Measurements from ENCODE around the gene XRCC3.

Gene XRCC3

DNA sequence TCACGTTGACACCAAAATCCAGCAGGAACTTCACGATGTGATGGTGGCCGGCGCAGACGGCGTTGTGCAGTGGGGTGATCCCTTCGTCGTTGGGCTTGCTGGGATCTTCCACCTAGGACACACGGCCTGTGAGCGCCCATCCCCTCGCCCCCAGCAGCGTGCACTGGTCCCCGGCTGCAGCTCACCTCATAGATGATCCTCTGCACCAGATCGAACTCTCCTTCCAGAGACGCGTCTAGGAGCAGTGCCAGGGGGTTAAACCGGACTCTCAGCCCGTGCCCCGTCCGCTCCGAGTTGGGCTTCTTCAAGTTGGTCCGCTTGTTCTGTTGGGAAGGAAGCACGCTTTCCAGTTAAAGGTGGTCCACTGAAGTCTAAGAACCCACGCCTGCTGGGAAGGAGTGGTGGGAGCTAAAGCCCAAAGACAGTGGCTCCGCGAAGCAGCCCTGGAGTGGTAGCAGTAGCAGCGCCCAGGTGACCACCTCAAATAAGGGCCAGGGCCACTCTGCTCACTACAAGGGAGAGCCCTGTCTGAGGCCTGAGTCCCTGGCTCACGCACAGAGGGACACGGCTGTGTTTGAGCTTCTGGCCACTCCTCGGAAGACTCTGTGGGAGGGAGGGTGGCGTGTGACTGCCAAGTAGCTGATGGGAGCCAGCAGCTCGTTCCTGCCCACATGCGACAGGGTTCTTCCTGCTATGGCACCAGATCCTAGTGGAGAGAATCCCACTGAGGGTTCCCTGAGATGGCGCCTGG, 23.6 kb upstream of the XRCC3 start:
- no peak for DNase-seq (ENCODE audit: low read depth in 2 of 2)

DNA sequence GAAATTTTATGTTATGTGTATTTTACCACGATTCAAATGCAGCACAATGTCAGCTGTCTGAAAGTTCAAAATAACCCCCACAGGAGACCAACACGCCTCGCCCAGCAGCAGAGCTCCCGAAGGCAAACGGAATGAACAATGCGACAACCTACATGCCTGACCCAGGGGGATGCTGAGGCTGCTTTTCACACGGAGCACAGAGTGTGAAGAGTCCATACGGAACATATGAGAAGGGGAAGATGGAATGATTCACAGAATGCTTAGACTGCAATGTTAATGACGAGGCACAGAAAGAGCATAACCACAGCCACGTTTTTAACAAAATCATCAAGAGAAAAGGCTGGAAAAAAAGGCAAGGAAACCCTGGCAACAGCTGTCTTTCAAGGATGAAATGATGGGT, 22.9 kb upstream of the XRCC3 start:
- DNase-seq (ENCODE audit: low read depth in 2 of 2): no peak

DNA sequence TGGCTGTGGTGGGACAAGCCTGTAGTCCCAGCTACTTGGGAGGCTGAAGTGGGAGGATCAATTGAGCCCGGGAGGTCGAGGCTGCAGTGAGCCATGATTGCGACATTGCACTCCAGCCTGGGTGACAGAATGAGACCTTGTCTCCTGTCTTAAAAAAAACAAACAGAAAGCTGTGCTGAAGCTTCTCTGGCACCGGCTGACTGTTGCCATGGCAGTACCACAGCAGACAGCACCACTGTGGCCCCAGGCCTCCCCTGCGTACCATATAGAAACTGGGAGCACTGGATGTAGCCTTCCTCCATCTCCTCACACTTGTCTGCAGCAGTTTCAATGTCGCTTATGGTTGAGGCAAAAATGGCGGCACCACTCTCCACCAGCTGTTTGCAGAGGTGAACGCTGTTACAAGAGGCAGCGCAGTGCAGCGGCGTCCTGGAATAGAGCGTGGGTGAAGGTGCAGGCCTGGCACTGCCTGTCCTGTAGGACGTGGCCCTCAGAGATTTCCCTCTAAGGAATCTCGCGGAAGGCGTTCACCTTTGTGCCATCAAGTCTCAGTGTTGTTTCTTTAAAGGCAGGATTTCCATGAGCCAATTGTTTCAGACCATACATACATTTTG, 22.3 kb upstream of the XRCC3 start:
- no peak for DNase-seq (ENCODE audit: low read depth in 2 of 2)

DNA sequence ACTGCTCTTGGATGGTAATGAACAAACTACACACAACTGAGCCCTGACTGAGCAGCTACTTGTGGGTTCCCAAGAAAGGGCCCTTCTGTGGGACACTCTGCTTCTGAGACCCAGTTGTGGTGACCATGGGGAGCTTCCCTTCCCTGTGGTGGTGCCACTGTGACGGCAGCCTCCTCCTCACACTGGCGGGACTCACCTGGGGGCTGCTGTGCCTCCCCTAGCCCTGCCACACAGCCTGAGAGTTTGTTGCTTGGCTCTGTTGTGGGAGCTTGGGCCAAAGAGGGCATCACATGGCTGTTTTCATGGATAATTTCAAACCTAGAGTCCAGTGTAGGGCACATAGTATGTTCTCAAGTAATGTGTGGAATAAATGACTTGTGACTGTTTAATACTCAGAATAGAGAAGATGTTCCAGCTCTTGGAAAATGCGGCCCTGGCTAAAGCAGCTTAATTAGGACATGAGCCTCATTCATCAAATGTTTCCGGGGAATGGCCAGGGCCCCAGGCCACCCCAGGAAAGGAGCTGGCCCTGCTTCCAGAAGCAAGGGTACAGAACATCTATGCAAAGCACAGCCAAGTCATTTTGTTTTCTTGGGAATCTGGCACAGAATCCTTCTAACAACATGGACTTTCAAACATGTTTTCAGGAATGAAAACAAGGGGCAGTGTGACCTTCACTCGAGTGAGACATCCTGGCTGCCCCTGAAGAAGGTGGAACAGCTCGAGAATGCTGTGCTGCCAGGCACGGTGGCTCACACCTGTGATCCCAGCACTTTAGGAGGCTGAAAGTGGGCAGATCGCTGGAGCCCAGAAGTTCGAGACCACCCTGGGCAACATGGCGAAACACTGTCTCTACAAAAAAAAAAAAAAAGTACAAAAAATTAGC, 21.5 kb upstream of the XRCC3 start:
- DNase-seq (ENCODE audit: low read depth in 2 of 2): no peak

DNA sequence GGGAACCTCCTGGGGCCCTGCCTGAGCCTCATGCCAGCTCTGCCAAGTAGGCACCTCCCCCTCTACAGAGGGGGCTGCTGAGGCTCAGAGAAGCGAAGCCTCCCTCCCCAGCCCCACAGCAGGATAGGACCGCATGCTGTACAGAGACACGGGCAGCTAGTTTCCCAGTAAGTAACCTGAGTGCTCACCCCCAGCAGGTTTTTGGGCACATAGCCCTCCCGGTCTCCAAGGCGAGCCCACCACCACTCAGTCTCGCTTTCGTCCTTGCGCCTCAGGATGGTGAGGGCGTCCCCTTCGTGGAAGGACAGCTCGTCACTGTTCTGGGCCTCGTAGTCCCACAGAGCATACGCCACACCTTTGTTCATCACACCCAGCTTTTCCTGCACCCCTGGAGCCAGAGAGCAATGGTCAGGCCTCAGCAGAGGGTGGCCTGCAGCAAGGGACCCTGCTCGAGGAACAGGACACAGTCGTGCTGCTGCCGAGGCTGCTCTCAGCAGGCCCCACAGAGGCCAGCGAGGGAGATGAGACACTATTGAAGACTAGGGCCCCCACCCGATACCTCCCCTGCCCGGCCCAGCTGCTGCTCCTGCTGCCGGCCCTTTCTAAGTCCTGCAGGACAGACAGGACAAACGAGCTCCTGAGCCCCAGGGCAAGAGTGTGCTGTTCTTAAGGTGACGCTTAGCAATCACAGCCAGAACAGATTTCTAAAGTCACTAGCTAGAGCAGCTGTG, 20.7 kb upstream of the XRCC3 start:
- DNase-seq (ENCODE audit: low read depth in 2 of 2): no peak

DNA sequence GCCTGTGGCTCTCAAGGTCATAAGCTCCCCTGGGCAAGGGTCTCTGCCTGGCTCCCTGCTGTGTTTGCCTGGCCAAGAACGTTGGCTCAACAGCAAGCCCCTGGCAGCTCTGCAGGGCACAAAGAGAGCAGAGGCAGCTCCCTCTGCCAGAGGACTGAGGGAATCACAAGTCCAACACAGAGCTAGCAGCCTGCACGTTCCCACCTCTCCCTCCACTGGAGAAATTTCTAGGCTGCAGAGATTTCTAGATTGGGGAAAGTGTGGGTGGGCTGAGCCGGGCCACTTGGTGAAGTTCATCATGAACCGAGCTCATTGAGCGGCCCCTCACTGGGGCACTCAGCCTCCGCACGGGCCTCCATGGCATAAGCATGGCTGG, 20.2 kb upstream of the XRCC3 start:
- no peak for DNase-seq (ENCODE audit: low read depth in 2 of 2)

DNA sequence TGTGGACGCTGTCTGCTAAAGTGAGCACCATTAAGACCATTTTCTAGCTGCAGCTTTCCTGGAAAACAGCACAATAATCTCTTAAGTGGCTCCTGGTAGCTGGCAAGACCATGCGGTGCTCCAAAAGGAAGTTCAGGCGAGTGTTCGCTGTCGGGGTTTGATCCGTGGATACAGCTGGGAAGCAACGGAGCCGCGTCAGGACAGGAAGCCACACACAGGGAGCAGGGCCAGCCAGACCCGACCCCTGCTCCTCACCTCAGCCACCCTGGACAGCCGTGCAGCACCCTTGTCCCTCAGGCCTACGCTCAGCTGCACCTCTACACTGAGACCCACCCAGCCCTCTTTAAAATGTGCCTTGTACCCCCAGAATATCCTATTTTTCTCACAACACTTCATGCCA, 19.8 kb upstream of the XRCC3 start:
- no peak for DNase-seq (ENCODE audit: low read depth in 2 of 2)

DNA sequence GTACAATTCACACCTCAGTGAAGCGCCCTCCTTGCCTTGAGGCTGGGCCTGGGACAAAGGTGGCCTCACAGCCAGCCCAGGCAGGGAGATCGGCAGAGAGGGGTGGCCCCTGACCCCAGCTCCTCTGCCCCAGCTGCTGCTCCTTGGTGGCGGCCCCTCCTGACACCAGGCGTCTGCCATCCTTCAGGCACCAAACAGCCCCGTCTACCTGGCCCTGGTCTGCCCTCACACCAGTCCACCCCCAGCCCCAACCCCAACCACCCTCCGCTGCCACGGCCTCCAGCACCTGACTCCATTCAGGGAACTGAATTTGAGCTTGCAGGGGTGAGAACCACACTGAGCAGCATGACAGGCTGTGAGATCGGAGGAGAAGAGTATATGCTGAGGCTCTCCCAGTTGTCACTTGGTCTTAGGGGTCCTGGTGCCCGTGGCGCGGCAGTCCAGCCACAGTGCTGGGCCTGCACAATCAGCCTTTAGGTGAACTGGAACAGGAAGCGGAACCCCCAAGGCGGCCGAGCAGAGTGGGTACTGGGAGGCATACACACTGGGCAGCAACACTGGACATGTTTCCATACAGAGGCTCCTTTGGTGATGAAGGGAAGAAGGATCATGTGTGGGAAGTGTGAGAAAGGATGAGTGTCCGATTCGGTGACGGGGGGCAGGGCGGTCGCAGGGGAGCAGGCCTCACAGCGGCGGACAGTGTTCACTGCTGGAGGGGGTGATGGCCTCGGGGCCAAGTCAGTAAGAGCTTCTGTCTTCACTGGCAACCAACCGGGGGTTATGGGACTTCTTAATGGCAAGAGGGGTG, 19.0 kb upstream of the XRCC3 start:
- DNase-seq (ENCODE audit: low read depth in 2 of 2): no peak

DNA sequence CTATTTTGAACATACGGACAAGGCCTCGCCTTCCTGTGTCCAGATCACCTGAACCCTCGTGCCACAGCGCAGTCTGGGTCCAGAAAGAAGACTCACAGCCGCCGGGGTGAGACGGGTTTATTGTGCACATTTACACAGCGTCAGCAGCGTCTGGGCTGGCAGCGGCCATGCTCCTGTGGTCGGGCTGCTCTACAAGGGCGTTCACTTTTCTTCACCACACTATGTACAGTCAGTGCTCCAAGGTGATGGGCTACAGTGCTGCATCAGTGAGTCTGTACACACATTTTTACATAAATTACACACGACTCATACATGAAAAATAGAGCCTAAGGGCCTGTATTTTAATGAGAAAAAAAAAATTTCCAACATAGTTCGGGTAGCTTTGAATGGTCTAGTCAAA, 18.4 kb upstream of the XRCC3 start:
- DNase-seq (ENCODE audit: low read depth in 2 of 2): no peak

DNA sequence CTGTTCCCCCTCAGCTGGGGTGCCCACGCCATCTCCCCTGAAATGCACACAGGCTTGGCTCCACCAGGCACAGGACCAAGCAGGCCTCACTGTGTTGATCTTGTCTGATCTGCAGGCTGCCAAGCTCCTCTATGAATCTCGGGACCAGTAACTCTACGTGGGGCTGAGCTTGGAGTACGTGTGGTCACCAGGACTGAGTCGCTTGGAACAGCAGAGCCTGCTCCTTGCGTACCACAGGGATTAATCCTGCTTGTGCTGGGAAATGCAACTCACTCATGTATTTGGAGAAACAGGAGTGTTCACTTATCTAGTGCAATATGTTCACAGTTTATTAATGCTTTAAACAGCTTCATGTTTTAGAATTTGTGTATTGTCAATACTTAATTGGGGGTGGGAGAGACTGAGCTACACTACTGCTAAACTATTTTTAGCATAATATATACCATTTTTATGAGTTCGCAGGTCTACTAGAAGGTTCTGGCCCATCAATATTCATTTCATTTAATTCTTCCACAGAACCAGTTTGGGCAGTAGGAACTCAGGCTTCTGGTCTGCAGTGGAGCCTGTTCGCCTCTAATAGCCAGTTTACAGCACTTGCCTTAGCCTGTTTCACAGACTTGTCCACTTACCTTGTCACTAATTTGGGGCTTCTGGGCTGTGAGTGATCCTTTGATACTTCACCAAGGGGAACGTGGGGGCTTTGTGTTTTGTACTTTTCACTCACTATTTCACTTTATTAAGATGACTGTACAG, 17.8 kb upstream of the XRCC3 start:
- no peak for DNase-seq (ENCODE audit: low read depth in 2 of 2)

DNA sequence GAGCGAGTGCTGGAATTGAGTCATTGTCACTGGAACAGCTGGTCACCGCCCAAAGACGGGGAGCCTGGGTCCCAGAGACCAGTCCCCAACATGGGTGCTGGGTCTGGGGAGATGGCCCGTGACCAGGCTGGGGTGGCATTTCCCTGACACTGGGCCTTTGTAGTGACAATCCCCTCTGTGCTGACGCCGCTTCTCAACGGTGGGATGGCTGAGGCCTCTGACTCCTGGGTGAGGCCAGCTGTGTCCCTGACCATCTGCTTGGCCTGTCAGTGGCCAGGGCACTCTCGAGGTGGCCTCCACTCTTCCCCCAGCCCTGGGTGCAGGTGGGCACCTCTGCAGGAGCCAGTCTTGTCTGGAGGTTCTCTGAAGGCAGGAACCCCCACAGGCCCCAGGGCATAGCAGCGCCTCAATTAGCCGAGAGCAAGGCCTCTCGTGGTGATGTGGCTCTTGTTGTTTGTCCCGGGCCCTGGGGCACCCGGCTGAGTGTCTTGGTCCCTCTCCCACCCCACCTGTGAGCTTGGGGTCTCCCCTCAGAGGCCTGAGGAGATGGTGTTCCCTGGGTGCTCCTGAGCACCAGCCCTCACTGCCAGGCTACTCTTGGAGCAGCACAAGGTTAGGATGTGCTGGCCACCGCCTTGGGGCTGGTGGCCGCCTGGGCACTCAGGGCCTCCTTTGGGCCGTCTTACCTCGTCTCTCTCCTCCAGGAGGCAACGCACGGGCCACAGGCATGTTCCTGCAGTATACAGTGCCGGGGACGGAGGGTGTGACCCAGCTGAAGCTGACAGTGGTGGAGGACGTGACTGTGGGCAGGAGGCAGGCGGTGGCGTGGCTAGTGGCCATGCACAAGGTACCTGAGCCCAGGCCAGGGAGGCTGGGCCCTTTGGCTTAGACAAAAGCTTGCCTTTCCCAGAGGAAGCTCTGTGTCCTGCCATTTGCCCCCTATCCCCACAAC, 16.9 kb upstream of the XRCC3 start:
- DNase-seq (ENCODE audit: low read depth in 2 of 2): no peak

DNA sequence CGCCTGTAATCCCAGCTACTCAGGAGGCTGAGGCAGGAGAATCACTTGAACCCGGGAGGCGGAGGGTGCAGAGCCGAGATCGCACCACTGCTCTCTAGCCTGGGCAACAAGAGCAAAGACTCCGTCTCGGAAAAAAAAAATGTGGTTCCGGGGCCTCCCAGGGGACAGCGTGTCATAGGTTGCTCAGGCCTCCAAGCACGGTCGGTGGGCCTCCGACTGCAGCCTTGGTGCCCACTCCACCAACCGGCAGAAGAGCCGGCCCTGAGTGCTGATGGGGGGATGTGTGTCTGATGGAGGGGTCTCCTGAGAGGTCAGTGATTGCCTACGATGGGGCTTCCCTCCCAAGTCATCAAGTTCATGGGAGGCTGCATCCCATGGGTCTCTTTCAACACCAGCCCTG, 16.2 kb upstream of the XRCC3 start:
- DNase-seq (ENCODE audit: low read depth in 2 of 2): no peak

DNA sequence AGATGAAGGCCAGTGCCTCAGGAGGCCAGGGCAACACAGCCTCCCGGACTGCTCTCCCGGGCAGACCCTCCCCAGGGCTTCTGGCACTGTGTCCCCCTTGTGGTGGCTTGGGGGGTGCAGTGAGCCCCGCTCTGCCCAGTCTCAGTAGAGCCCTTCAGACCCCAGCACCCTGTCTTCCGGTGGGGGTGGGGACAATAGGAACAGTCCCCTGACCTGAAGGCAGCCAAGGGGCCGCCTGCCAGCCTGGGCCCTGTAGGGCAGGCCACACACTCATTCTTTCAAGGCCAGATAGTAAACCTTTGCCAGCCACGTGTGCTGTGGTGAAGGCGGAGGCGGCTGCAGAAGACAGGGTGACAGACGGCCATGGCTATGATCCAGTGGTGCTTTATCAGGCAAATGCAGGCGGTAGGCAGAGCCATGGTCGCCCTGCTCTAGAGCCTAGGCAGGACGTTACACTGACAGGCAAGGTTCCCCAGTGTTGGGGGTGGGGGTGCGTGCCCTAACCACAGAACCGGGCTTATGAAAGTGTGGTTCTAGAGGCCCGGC, 15.3 kb upstream of the XRCC3 start:
- DNase-seq (ENCODE audit: low read depth in 2 of 2): no peak

DNA sequence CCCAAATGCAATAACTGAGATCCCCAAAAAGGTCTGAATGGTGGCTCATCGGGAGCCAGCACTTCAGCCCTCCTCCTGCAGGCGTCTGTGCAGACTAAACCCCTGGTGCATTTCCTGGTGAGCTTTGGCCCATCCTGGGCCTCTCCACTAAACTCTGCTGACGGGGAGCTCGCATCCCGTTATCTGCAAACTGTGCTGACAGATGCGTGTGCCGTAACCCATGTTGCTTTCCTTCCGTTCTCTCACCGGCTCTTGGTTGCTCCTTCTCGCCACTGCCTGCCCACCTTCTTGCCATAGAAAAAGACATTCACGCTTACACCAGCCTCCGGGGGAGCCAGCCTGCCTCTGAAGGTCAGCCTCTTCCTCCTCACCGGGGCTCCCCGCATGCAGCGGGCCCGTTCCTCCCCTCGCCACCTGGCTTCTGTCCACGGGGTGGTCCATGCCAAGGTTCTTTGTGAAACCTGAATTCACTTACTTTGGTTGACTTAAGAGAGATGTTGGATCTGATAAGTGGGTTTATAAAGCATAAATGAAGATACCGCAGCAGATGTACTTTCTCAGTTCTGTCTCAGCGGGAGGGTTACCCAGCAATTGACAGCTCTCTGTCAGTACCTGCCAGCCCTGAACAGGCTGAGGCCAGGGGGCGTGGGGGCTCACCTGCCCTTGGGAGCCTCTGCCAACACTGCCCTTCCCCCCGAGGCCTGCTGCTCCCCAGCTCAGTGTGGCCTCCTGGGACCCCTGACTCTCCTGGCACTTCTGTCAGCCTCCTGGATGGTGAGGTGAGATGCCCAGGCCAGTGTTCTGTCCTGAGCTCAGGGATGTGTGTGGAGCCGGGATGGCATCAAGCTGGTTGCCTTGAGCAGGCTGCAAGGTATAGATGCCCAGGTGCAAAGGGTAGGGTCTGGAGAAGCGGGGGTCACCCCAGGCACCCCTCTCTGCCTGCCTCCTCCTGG, 14.5 kb upstream of the XRCC3 start:
- DNase-seq (ENCODE audit: low read depth in 2 of 2): no peak

DNA sequence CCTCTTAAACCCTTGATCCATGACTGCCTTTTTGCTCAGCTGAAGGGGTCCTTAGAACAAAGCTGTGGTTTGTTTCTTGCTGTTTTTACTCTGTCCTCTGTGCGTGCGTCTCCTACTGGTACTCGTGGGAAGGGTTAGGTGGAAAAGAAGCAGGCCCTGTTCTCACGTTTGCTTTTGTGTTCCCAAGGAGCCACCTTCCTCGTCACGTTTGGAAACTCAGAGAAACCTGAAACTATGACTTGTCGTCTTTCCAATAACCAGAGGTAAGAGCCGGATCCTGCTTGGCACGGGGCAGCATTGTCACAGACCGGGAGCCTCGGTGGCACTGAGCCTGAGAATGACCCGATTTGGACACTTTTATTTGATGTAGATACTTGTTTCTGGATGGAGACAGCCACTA, 13.5 kb upstream of the XRCC3 start:
- no peak for DNase-seq (ENCODE audit: low read depth in 2 of 2)

DNA sequence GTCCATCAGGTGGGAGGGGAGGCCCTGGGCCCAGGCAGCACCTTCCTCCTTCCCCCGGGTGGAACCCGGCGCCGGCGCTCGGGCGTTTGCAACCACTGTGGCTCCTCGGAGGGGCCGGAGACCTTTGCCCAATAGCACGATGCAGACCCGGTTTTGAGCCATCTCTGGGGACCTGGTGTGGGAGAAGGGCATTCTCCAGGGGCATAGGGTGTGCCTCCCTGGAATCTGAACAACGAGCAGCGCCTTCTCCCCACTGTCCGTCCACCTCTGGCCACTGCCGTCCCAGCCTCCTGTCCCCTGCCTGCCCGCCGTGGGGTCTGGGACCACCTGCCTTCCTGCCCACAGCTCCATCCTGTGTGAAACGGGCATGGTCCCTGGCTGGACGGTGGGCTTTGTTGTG, 12.9 kb upstream of the XRCC3 start:
- no peak for DNase-seq (ENCODE audit: low read depth in 2 of 2)

DNA sequence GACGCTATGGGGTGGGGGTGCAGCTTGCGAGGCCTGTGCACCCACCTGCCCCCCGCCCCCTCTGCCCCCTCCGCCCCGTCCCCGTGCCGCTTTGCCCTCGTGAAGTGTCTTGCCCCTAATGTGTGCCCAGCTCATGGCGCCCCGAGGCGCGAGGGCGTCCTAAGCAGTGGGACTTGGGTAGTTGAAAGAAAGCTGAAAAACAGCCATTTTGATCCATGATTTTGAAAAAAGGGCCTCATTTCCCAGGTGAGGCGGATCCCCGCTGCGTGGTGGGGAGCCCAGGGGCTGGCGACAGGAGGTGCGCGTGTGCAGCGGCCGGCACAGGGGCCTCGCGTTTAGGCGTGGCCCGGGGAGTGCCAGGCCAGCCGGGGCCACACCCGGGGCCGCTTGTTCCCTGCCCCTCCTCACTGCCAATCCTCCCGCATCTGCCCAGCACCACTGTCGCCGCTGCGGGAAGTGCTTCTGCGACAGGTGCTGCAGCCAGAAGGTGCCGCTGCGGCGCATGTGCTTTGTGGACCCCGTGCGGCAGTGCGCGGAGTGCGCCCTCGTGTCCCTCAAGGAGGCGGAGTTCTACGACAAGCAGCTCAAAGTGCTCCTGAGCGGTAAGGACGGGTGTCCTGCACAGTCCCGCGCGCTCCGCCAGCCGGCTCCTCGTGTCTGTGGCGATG, 12.2 kb upstream of the XRCC3 start:
- no peak for DNase-seq (ENCODE audit: low read depth in 2 of 2)
